GM19240 (cell line): ENCODE measurements around the gene OR10H2.
"Not testable (repeated sequence)": the region's sequence is repeated elsewhere in the genome, so short reads cannot be mapped to it uniquely, and the experiment has no call there.

Source experiments
- DNase-seq: peaks from one replicate; pipeline ENCODE4 v3.0.0; 2011; ENCODE audit warnings: low spot score; ENCODE audit not compliant: insufficient read length

The OR10H2 gene, protein sequence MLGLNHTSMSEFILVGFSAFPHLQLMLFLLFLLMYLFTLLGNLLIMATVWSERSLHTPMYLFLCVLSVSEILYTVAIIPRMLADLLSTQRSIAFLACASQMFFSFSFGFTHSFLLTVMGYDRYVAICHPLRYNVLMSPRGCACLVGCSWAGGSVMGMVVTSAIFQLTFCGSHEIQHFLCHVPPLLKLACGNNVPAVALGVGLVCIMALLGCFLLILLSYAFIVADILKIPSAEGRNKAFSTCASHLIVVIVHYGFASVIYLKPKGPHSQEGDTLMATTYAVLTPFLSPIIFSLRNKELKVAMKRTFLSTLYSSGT

DNA sequence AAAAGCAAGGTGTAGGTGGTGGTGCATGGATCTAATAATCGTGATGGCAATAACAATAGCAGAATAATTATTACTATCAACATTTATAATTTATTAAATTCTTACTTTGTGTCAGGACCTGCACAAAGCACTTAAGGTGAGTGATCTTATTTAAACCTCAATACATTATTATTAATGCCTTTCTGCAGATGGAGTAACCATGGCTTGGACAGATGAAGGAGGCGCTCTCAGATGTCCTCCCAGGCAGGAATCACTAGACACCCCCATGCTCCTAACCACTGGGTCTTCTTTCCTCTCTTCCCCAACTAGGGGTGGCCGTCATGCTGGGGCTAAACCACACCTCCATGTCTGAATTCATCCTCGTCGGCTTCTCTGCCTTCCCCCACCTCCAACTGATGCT is at the start of gene OR10H2:
TSS of gene OR10H2 (plus strand) at position 301 of the 400 bp plus-strand sequence. CDS start at position 321, 20 bp downstream.
- no peak for DNase-seq

DNA sequence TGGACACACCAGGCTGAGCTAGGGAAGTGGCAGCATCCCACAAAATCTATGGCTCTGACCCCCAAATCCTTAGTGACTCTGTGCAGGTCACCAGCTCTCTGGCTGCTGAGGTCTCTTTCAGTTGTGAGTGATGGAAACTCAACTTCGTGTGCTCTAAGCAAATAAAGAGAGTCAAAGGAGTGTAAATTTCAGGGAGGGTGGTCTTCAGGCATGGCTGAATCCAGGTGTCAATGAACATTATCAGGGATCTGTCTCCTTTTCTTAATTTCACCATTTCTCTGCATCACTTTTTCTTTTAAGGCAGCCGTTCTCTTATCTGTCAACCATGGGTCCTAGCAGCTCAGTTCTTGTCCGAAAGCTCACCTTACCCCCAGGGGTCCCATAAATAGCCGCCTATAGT is 48.7 kb upstream of the OR10H2 start:
- DNase-seq, result no peak

- not testable (repeated sequence) for DNase-seq
Observed at GRCh38 chr19:15679865-15680264, 48.0 kb upstream of the OR10H2 start.

- no peak for DNase-seq
Observed at GRCh38 chr19:15680478-15681322, 47.1 kb upstream of the OR10H2 start.

DNA sequence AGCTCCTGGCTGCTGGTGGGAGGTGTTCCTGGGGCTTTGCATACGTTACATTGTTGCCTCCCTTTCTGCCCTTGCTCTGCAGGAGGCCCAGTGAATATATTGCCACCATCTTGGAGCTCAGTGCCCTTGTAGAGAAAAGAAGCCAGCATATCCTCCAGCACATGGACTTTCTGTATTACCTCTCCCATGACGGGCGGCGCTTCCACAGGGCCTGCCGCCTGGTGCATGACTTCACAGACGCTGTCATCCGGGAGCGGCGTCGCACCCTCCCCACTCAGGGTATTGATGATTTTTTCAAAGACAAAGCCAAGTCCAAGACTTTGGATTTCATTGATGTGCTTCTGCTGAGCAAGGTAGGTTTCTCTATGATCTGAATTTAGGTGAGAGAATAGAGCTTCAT is 44.4 kb upstream of the OR10H2 start:
- no peak for DNase-seq

GRCh38 chr19:15684828-15685227 is 43.0 kb upstream of the OR10H2 start:
- no peak for DNase-seq

DNA sequence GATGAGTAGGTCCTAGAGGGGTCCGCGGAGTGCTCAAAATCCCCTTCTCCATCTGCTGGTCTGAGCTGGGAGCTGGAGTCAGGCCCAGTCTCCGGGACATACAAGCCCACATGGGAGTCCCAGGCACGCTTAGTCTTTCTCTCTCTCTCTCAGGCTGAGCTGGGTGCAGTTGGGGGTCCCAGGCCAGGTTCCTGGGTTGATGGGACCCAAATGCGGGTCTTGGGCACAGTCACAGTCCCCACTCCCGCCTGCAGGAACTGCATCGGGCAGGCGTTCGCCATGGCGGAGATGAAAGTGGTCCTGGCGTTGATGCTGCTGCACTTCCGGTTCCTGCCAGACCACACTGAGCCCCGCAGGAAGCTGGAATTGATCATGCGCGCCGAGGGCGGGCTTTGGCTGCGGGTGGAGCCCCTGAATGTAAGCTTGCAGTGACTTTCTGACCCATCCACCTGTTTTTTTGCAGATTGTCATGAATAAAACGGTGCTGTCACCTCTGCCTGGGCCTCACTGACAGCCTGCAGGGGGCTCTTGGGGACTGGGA is 31.1 kb upstream of the OR10H2 start:
- no peak for DNase-seq

DNA sequence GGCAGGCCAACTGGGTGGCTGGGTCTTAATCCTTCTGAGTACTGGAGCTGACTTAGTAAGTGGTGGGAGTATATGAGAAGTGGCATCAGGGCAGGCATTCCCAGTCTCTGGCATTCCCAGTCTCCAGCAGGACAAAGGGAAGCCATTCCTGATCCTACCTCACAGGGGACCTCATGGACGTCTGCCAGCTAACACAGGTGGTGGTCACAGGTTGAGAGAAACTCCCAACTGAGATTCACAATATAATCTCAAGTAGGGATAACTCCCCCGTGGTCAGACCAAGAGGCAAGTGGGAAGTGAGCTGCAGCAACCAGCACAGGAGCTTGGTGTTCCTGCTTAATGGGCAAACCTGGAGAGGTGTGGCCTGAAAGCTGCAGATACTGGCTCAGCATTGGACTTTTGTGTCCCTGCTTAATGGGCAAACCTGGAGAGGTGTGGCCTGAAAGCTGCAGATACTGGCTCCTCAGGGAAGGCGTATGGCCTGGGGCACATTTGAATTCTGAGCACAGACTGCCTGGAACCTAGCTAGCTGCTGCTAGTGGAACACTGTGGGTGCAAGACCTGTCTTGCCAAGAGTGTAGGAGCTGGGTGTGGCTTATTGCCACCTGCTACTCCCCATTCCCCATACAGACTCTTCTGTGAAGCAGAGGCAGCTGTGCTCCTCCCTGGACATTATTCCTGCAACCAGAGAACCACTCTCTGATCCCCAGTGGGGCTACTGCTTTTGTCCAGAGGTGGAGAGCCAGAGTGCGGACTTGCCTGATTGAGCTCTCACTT is 25.9 kb upstream of the OR10H2 start:
- no peak for DNase-seq

DNA sequence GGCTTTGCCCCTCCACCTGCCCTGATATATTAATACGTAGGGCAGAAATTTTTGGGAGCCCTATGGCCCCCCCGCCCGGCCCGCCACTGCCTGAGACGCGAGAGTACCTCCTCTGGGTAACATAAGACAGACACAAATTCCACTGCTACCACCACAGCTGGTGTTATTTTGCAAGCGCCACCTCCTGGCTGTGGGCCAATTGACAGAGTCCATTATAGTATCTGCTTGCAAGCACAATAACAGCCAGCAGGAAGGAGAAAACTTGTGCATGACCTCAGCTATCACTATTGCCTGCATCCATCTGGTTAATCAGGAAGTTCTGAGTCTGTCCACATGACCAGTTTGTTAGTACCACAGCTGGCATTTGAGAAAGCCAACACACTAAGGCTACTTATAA is 25.3 kb upstream of the OR10H2 start:
- no peak for DNase-seq

- DNase-seq, result no peak
Observed at GRCh38 chr19:15714638-15715037, 13.2 kb upstream of the OR10H2 start.

- no peak for DNase-seq
Observed at GRCh38 chr19:15715642-15716041, 12.2 kb upstream of the OR10H2 start.

GRCh38 chr19:15717809-15718208 is 10.0 kb upstream of the OR10H2 start:
- no peak for DNase-seq

DNA sequence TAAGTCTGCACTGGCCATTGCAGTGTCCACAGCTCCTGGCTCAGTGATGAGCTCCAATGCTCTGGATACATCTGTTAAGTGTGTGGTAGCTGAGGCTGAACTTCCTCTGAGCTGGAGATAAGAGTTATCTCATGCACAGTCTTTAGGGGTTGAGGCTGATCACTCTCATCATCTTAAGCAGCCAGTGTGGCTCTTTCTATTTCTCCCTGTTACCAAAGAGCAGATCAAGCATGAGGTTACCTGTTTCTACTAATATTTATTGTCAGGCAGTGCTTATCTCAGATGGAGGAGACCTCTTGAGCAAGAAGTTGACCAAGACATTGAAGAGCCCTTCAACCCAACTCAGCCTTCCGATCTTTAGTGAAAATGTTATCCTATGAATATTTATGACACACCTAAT is 6.6 kb upstream of the OR10H2 start:
- no peak for DNase-seq

- no peak for DNase-seq
Observed at GRCh38 chr19:15722956-15723355, 4.9 kb upstream of the OR10H2 start.

- DNase-seq, result no peak
Observed at GRCh38 chr19:15730538-15730937, 2.7 kb downstream of the OR10H2 start.

DNA sequence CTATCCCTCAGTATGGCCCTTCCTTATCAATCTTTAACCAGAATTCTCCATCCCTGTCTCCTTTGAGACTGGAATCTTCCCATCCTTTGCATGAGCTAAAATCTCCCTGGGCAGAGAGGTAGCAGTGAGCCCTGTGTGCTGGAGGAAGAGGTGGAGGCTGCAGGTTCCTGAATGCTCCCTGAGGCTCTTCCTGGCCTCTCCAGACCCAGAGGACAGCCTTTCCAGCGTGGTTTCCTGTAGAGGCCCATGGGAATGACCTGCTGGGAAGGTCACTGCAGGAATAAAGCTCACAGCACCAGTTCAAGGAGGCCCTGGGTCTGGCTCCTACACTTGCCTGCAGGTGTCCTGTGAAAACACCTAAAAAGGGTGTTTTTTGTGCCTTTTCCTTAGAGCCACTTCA is 4.6 kb downstream of the OR10H2 start:
- DNase-seq, result no peak

- no peak for DNase-seq
Observed at GRCh38 chr19:15733895-15734294, 6.1 kb downstream of the OR10H2 start.

DNA sequence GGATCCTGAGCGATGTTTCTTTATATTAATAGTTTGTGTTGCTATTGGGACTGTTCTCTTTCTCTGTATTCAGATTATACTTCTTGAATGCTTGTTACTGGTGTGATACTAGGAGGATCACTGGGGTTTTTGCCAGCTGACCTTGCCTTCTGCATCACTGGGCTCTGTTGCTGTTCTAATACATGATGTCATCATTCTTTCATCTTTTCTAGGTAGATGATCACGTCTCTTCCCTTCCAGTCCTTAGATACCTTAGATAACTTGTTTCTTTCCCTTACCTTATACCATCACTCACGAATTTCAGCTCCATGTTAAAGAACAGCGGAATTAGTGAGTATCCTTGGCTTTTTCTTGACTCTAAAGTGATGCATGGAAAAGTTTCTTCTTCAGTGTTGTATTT is 9.9 kb downstream of the OR10H2 start, which contains the start of gene OR10H3:
TSS of gene OR10H3 (plus strand) at position 264 of the 400 bp plus-strand sequence. CDS start 3,408 bp downstream, outside the sequence.
- no peak for DNase-seq

DNA sequence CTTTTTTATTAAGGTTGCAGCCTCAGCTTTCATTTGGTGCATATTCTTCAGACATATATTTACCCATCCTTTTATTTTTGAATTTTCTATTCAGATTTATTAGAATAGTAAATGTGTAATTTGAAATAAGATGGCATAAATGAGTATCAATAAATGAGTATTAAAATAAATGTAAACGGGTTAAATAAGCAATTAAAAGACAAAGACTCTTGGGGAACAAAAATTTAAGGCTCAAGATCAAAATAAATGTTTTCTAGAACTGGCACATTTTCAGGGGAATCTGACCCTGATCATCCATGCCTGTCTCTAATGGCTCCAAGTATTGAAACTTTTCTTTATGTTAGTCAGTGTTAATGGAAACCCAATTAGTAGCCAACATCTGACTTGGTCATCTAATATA is 13.0 kb downstream of the OR10H2 start:
- no peak for DNase-seq

GRCh38 chr19:15748239-15748638 is 20.4 kb downstream of the OR10H2 start:
- DNase-seq, result no peak

DNA sequence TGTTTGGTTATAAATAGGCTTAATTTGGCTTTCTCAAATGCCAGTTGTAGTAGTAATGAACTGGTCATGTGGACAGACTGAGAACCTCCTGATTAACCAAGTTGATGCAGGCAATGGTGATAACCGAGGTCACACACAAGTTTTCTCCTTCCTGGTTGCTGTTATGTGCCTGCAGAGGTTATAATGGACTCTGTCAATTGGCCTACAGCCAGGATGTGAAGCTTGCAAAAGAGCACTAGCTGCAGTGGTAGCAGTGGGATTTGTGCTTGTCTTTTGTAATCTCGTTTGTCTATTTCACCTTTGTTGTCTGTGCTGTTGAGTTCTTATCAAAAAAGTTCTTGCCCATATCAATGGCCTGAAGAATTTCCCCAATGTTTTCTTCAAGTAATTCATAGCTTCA is 30.6 kb downstream of the OR10H2 start:
- DNase-seq, result no peak
